HG03460 (cell line): Measurements from ENCODE around the gene IFT122.
"Not testable (repeated sequence)": the region's sequence is repeated elsewhere in the genome, so short reads cannot be mapped to it uniquely, and the experiment has no call there.

Experiments used
- ATAC-seq: cut with Tn5 transposase; IDR thresholded peaks from one replicate; pipeline ENCODE4 v1.9.1; 2021; ENCODE audit not compliant: unreplicated experiment

IFT122 gene

GRCh38 chr3:129494499-129494898 lies 54.5 kb downstream of the IFT122 start:
- ATAC-seq, result not testable (repeated sequence)

DNA sequence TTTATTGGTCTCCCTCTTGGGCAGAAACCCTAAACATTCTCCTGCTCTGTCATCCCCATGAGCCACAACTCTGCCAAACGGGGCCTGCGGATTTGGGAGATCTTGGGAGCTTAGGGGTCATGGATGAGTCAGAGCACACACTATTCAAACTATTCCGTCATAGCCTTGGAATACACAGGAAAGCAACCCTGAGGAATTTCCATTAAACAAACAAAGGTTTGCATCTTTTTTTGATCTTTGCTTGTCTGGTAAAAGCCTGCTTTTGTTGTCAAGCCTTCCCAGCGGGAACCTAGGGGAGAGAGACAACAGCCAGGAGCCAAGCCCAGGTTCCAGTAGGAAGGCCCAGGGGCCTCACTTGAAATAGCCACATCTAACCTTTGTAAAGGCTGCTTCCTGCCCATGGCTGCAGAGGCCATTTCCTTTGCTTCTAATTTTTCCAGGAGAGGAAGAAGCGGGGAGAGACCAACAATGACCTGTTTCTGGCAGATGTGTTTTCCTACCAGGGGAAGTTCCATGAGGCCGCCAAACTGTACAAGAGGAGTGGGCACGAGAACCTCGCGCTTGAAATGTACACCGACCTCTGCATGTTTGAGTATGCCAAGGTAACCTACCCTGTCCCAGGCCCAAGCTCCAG lies 55.1 kb downstream of the IFT122 start:
- not testable (repeated sequence) for ATAC-seq

DNA sequence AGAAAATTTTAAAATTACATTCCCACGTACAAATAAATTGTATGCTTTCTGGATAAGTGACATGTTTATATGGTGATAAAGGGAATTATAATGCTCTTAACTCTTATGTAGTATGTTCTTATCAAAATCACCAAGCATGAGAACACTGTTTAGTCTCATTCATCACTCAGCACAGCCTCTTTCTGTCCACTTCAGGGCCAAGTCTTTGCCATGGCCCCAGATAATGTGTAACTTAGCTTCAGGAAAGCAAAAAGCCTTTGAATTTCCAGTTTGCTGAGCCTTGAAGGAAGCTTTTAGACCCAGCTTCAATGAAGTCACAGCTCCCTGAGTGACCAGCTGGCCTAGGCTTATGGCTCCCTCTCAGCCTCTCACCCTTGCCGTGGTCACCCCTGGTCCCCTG lies 57.9 kb downstream of the IFT122 start:
- ATAC-seq, result not testable (repeated sequence)

GRCh38 chr3:129498603-129499488 lies 58.8 kb downstream of the IFT122 start:
- ATAC-seq, result not testable (repeated sequence)

DNA sequence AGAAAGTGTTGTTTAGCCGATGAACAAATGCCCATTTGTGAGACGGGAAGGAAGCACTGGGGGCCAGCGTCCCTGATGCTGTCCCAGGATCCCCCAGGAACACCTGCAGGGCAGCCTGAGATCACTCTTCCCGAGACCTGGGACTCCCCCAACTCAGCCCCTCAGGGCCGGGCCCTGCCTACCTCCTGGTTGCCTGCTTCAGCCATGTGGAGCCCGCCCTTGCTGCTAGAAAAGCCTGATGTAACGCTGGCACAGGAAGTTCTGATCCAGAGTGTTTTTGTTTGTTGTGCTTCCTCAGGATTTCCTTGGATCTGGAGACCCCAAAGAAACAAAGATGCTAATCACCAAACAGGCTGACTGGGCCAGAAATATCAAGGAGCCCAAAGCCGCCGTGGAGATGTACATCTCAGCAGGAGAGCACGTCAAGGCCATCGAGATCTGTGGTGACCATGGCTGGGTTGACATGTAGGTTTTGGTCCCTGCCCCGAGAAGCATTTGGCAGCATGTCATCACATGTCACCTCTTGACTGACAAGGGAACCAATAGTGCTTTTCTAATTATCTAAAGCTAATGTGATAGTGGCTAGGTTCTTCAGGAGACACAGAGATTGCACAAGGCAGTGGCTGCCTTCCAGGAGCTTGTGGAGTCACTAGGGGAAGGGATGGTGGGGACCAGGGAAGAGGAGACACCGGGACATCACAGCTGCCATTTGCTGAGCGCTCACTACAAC lies 59.7 kb downstream of the IFT122 start:
- not testable (repeated sequence) for ATAC-seq

DNA sequence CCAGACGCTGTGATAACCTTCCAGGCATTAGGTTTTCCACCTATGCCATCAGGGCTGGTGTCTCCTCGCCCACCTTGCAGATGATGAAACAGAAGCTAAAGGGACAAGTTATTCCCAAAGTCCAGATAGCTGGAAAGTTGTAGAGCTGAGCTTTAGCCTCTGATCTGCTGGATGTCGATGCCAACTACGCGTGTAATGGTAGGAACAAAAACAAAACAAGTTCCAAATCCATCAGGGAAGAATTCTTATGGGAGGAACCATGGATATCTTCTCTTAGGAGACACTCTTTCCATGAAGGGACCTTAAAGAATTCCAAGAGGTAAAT lies 60.3 kb downstream of the IFT122 start:
- ATAC-seq, result no peak

GRCh38 chr3:129501630-129502029 lies 61.6 kb downstream of the IFT122 start:
- no peak for ATAC-seq

- no peak for ATAC-seq
Measured at GRCh38 chr3:129502641-129503408, 62.8 kb downstream of the IFT122 start.

DNA sequence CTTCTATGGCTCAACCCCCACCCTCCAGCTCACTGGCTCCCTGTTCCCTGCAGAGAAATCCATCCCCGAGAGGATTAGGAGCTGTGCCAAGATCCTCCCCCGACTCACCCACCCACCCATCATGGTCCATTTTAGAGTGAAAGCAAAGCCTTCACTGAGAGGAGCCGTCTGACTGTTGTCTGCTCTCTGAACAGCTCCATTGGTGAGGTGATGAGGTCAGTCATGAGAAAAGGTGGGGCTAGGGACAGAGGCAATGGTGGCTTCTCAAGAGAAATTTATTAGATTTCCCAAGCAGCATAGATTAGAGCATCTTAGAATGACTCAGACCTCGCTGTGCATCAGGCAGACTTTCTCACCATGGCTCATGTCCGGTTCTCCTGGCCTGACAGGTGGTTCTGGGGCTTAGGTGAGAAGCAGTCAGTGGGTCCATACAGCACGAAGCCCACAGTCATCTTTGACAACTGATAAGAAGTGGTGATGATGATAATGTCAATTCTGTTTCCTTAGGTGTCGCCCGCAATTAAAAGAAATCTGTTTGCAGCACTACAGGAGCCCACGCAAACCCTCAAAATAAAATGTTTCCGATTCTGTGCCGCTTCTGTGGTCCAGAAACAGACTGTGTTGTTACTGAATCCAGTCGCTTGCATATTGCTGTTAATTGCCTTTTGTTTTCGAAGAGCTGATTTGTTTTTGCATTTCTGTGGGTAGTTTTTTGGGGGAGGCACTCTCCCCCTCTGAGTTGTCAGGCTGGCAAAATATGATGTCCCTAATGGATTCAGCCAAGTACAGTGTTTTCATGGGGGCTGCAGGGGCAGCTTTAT lies 63.7 kb downstream of the IFT122 start:
- ATAC-seq, result no peak

GRCh38 chr3:129504471-129505100 lies 64.6 kb downstream of the IFT122 start:
- ATAC-seq, result no peak

DNA sequence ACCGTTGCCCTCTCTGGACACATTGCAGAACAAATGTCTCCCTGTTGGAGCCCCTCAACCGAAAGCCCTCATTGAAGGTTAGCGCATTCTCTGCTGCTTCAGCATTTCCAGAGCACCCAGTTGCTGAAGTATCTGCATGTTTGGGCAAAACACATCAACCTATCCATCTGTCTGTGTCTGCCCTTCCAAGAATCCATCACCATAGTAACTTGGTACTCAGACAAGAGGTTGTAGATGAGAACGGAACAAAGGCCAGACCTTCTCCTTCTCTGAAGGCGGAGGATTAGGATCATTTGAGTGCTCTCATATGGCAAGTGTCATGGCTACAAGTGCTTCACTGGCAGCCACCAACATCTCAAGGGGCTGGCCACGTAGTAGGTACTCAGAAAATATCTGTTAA lies 65.3 kb downstream of the IFT122 start:
- no peak for ATAC-seq

DNA sequence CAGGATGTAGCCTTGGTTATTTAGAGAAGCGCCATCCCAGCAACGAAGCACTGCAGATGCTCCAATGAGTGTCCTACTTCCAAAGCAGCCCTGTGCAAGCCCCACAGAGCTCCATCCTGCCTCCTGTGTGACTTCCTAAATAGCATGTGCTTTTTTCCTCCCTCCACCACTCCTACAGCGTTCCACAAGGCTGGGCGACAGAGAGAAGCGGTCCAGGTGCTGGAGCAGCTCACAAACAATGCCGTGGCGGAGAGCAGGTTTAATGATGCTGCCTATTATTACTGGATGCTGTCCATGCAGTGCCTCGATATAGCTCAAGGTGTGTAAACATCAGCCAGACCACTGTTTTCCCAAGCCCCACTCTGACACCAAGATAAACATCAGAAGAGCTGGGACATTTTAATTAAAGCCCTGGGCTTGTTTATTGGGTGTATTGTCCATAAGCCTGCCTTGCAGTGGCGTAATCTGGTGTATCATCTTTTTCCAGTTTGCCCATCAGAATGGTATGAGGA lies 66.3 kb downstream of the IFT122 start:
- ATAC-seq, result no peak

DNA sequence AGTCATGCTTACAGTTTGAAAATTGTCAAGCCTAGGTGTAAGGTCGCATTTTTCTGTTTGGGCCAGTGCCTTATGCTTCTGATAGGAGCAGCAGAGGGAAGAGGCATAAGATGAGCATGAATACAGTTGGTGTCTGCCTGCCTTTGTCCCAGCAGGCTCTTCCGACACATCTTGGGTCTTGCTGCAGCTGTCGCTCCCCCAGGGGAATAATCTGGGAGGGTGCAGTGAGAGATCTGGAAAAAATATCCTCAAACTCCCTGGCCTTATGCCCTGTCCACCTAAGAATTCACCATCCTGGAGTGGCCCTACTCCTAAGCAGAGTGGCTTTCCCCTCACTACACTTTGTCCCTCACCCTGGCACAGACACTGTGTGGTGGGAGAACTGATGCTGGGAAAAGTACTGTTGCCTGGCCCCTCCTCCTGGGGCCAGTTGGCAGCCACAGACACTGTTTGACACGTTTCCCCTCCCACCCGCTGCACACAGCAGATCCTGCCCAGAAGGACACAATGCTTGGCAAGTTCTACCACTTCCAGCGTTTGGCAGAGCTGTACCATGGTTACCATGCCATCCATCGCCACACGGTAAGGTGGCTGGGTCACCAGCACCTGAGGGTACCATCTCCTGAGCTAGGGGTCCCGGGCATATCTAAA lies 67.3 kb downstream of the IFT122 start:
- ATAC-seq, result no peak

GRCh38 chr3:129512595-129512994 lies 72.6 kb downstream of the IFT122 start:
- no peak for ATAC-seq

DNA sequence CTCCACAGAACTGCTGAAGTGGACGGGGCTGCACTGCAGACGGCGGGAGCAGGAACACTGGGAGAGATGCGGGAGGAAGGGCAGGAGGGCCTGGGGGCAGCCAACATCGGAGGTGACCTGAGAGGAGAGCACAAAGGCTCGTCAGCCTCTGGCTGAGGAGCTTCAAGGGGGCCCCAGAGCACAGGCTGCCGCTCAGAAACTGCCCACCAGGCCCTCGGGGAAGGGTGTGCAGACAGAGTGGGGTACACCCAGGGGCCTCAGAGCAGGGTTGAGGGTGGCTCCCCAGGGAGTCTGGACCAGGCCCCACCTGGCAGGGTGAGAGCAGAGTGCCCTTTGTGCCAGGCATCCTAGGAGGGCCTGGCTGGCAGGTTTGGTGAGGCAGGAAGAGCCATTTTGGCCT lies 73.7 kb downstream of the IFT122 start:
- no peak for ATAC-seq

DNA sequence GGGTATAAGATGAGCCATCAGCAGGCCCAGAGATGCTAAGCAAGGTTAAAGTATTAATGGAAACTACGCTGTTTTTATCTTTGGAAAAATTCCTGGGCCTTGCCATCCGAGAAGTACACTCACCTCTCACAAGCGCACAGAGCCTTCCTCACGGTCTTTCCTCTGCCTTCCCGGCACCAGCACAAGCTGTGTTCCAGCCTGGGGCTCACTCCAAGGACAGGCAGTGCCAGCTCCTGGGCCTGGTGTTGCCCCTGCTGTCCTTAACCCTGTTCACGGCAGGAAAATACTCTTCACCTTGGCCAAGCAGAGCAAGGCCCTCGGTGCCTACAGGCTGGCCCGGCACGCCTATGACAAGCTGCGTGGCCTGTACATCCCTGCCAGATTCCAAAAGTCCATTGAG lies 74.1 kb downstream of the IFT122 start:
- no peak for ATAC-seq

DNA sequence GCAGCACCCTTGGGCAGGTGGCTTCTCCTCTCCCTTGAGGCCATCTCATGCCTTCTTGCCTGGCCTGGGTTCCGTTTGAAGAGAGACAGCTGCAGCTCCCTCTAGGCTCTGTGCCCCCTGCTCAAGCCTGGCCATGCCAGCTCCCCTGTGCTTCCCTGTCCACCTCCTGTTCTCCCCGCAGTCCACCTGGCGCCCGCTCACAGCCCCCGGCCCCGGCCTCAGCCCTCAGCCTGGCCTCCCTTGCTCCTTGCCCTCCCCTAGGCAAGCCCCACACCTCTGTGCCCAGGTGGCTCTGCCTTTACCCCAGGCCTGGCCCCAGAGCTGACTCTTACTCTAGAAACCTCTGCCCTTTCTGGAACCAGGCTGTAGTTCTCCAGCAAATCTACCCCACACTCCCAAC lies 74.5 kb downstream of the IFT122 start:
- ATAC-seq, result no peak

DNA sequence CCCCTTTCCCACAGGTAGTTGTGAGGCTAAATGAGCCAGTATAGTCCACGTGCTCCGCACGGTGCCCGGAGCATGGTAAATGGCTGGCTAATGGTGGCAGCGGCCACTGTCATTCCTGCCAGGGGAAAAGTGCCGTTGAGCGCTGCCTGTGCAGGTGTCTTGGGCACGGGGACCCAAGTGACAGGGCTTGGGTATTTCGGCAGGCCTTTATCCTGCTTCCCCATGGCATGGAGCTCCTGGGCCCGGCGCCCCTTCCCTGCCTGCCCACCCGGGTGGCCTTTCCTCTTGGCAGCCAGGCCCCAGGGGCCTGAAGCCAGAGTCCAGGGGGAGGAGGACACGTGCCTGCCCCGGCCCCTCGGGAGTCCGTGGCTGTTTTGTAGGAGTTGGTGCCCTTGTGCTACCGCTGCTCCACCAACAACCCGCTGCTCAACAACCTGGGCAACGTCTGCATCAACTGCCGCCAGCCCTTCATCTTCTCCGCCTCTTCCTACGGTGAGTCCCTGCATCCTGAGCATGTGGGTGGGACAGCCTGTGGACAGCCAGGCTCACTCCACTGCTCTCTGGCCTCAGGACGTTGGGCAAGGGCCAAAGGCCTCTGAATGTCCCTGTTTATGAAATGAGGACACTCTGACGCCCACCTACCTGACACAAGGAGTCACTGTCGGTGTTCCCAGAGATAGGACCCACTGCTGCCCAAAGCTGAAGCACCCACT lies 75.2 kb downstream of the IFT122 start:
- ATAC-seq, result not testable (repeated sequence)
